IMR-90 (cell line): ENCODE results near the gene GJB4. TPM values are rescaled to one million over a fixed set of nuclear protein-coding genes. Genes with fewer than 3 reads are reported as not detected.

Experiments used
- ATAC-seq: fragments of 200-7000 bp; cut with Tn5 transposase; 2 replicates; pipeline ENCODE4 v1.9.1; 2020; ENCODE audit warnings: low read depth, mild to moderate bottlenecking, moderate library complexity
- BruUV-seq: library from RNA; stranded (reverse); fragments of 400-500 nt; replicated peaks from 2 replicates; lab custom pipeline; 2021; lab: Mats Ljungman, UMichigan
- CTCF ChIA-PET: fragments of 300-600 bp; formaldehyde crosslinking; extraction: SDS; loops from one replicate; lab custom pipeline; 2021; ENCODE audit warnings: antibody characterized with exemption; lab: Yijun Ruan, JAX
- POLR2A ChIA-PET: fragments of 300-600 bp; sonication (Branson Sonifier 250); formaldehyde crosslinking; loops from one replicate; lab custom pipeline; 2022; ENCODE audit warnings: antibody characterized with exemption; ENCODE audit not compliant: unreplicated experiment; lab: Charles Lee
- DNase-seq: peaks from one replicate; pipeline ENCODE4 v3.0.0; 2013
- H2AFZ ChIP-seq: replicated peaks from 2 replicates; pipeline ENCODE3; 2013; ENCODE audit warnings: low read length, mild to moderate bottlenecking; ENCODE audit not compliant: poor library complexity
- H2AK5ac ChIP-seq: 2 replicates; pipeline ENCODE4 v1.6.1; 2013; ENCODE audit warnings: low read depth, low read length, inconsistent platforms
- H2AK9ac ChIP-seq: replicated peaks from 2 replicates; pipeline ENCODE3; 2013; ENCODE audit warnings: mild to moderate bottlenecking, low read depth, low read length, moderate library complexity; ENCODE audit not compliant: poor library complexity
- H2BK120ac ChIP-seq: 2 replicates; pipeline ENCODE4 v1.6.1; 2013; ENCODE audit warnings: low read depth, low read length, inconsistent platforms
- H2BK15ac ChIP-seq: 3 replicates; pipeline ENCODE4 v1.6.1; 2013; ENCODE audit warnings: low read depth, low read length, inconsistent platforms
- H2BK20ac ChIP-seq: 2 replicates; pipeline ENCODE4 v1.6.1; 2013; ENCODE audit warnings: low read depth, mild to moderate bottlenecking, inconsistent platforms, low read length, moderate library complexity
- H2BK5ac ChIP-seq: 2 replicates; pipeline ENCODE4 v1.6.1; 2013; ENCODE audit warnings: mild to moderate bottlenecking, low read depth, low read length, inconsistent platforms; ENCODE audit not compliant: poor library complexity, severe bottlenecking
- H3K14ac ChIP-seq: replicated peaks from 2 replicates; pipeline ENCODE4 v1.6.1; 2013; ENCODE audit warnings: low read depth, low read length, inconsistent platforms
- H3K18ac ChIP-seq: 2 replicates; pipeline ENCODE4 v1.6.1; 2013; ENCODE audit warnings: low read depth, low read length, control low read depth
- H3K23ac ChIP-seq: 2 replicates; pipeline ENCODE4 v1.6.1; 2013; ENCODE audit warnings: low read depth, low read length, inconsistent platforms
- H3K27ac ChIP-seq: 2 replicates; pipeline ENCODE4 v1.5.1; 2013; ENCODE audit warnings: mild to moderate bottlenecking, control low read depth, low read length; ENCODE audit not compliant: insufficient read depth
- H3K27me3 ChIP-seq: 2 replicates; pipeline ENCODE4 v1.6.1; 2013; ENCODE audit warnings: low read length; ENCODE audit not compliant: control insufficient read depth, insufficient read depth
- H3K36me3 ChIP-seq: 2 replicates; pipeline ENCODE4 v1.6.1; 2013; ENCODE audit warnings: low read length, mixed read lengths; ENCODE audit not compliant: control insufficient read depth, insufficient read depth
- H3K4ac ChIP-seq: 2 replicates; pipeline ENCODE4 v1.6.1; 2013; ENCODE audit warnings: low read depth, low read length, inconsistent platforms
- H3K4me1 ChIP-seq: 2 replicates; pipeline ENCODE4 v1.6.1; 2013; ENCODE audit warnings: low read length, mixed read lengths; ENCODE audit not compliant: control insufficient read depth, insufficient read depth
- H3K4me2 ChIP-seq: 2 replicates; pipeline ENCODE4 v1.6.1; 2013; ENCODE audit warnings: low read depth, mild to moderate bottlenecking, control low read depth, low read length, moderate library complexity
- H3K4me3 ChIP-seq: 2 replicates; pipeline ENCODE4 v1.5.1; 2013; ENCODE audit warnings: low read depth, mild to moderate bottlenecking, control low read depth, low read length, moderate library complexity; ENCODE audit not compliant: insufficient read depth
- H3K56ac ChIP-seq: 2 replicates; pipeline ENCODE4 v1.6.1; 2013; ENCODE audit warnings: low read length, inconsistent platforms; ENCODE audit not compliant: insufficient read depth; ENCODE audit errors: extremely low read depth
- H3K79me1 ChIP-seq, 2 experiments: 2 replicates each; pipeline ENCODE4 v1.6.1; 2013; ENCODE audit warnings: low read length in 2 of 2, inconsistent platforms in 1 of 2, low read depth in 1 of 2
- H3K9ac ChIP-seq: 2 replicates; pipeline ENCODE4 v1.6.1; 2013; ENCODE audit warnings: low read depth, low read length, control low read depth
- H3K9me1 ChIP-seq: 2 replicates; pipeline ENCODE4 v1.6.1; 2013; ENCODE audit warnings: low read length, inconsistent platforms; ENCODE audit not compliant: insufficient read depth
- H3K9me3 ChIP-seq: 2 replicates; pipeline ENCODE4 v1.6.1; 2013; ENCODE audit warnings: low read length; ENCODE audit not compliant: control insufficient read depth, insufficient read depth
- H4K20me1 ChIP-seq: 2 replicates; pipeline ENCODE4 v1.6.1; 2013; ENCODE audit warnings: low read length, inconsistent platforms; ENCODE audit not compliant: insufficient read depth
- H4K5ac ChIP-seq: 2 replicates; pipeline ENCODE4 v1.6.1; 2013; ENCODE audit warnings: mild to moderate bottlenecking, low read depth, low read length, control low read depth
- H4K8ac ChIP-seq, 2 experiments: 2 replicates each; pipeline ENCODE4 v1.6.1; 2013; ENCODE audit warnings: low read depth in 2 of 2, low read length in 2 of 2, control low read depth in 1 of 2, inconsistent platforms in 1 of 2
- H4K91ac ChIP-seq: 2 replicates; pipeline ENCODE4 v1.6.1; 2013; ENCODE audit warnings: low read depth, low read length, inconsistent platforms; ENCODE audit not compliant: insufficient read depth
- BHLHE40 ChIP-seq: fragments of 150-350 bp; IDR thresholded peaks from 2 replicates; pipeline ENCODE4 v1.6.1; 2016; ENCODE audit warnings: mild to moderate bottlenecking, low read depth, low read length
- CEBPB ChIP-seq: IDR thresholded peaks from 2 replicates; pipeline ENCODE4 v1.6.1; 2012; ENCODE audit warnings: low read depth, low read length, improper control_type of control experiment
- CHD1 ChIP-seq: IDR thresholded peaks from 2 replicates; pipeline ENCODE4 v1.6.1; 2012; ENCODE audit warnings: low read depth, low read length, improper control_type of control experiment
- FOS ChIP-seq: fragments of 150-350 bp; IDR thresholded peaks from 2 replicates; pipeline ENCODE4 v1.6.1; 2016; ENCODE audit warnings: low read depth, low read length
- MAFK ChIP-seq: IDR thresholded peaks from 2 replicates; pipeline ENCODE4 v1.6.1; 2012; ENCODE audit warnings: low read depth, low read length, improper control_type of control experiment
- MAZ ChIP-seq: IDR thresholded peaks from 2 replicates; pipeline ENCODE4 v1.6.1; 2012; ENCODE audit warnings: low read depth, mild to moderate bottlenecking, low read length, improper control_type of control experiment, moderate library complexity, borderline replicate concordance
- MXI1 ChIP-seq: IDR thresholded peaks from 2 replicates; pipeline ENCODE4 v1.6.1; 2012; ENCODE audit warnings: low read depth, mild to moderate bottlenecking, low read length, moderate library complexity, borderline replicate concordance
- NFE2L2 ChIP-seq: fragments of 150-350 bp; IDR thresholded peaks from 2 replicates; pipeline ENCODE4 v1.6.1; 2016; ENCODE audit warnings: low read depth, mild to moderate bottlenecking, low read length
- POLR2A ChIP-seq: IDR thresholded peaks from 2 replicates; pipeline ENCODE4 v1.6.1; 2012; ENCODE audit warnings: mild to moderate bottlenecking, low read depth, low read length
- RAD21 ChIP-seq: IDR thresholded peaks from 2 replicates; pipeline ENCODE4 v1.6.1; 2012; ENCODE audit warnings: low read length, improper control_type of control experiment
- RCOR1 ChIP-seq: IDR thresholded peaks from 2 replicates; pipeline ENCODE4 v1.6.1; 2012; ENCODE audit warnings: mild to moderate bottlenecking, low read length, improper control_type of control experiment; ENCODE audit not compliant: insufficient replicate concordance
- RFX5 ChIP-seq: IDR thresholded peaks from 2 replicates; pipeline ENCODE4 v1.8.0; 2012; ENCODE audit warnings: low read depth, mild to moderate bottlenecking, low read length, moderate library complexity
- SMC3 ChIP-seq: fragments of 150-350 bp; IDR thresholded peaks from 2 replicates; pipeline ENCODE4 v1.6.1; 2016; ENCODE audit warnings: low read depth, mild to moderate bottlenecking, antibody characterized with exemption, low read length, moderate library complexity
- WGBS, 2 experiments: methylation state at CpG; one replicate each; pipeline versions ENCODE4 v1.1.5 to v1.1.7; 2013; ENCODE audit warnings: missing lambda C conversion rate in 2 of 2; ENCODE audit not compliant: insufficient read length in 1 of 2; ENCODE audit errors: extremely low coverage in 2 of 2; 5-methylcytosine and 5-hydroxymethylcytosine counted together
- dilution Hi-C: fragments of 300-500 bp; cut with HindIII; formaldehyde crosslinking; loops from one replicate; pipeline ENCODE4 v1.14.3; 2018; ENCODE audit warnings: low sequenced_read_pairs; ENCODE audit not compliant: unreplicated experiment
- in situ Hi-C: fragments of 300-500 bp; cut with MboI; formaldehyde crosslinking; loops from 3 replicates; pipeline ENCODE4 v1.14.3; 2019; ENCODE audit warnings: low sequenced_read_pairs, inconsistent platforms, mixed read lengths
- intact Hi-C: fragments of 100-400 bp; cut with micrococcal nuclease; formaldehyde crosslinking; loops from 2 replicates; pipeline ENCODE4 v1.10.0; 2022
- polyA plus RNA-seq, 3 experiments: library from polyadenylated mRNA; depleted of rRNA; stranded (reverse); fragments of >200 nt; gene quantifications; 2 replicates each; pipeline ENCODE4 v1.2.3, GENCODE V29; 2012; ENCODE audit warnings: low replicate concordance in 1 of 3
- total RNA-seq: library from RNA; depleted of rRNA; stranded (reverse); fragments of >200 nt; gene quantifications from 2 replicates; pipeline ENCODE4 v1.2.3, GENCODE V29; 2012
- TF ChIP-seq, protein P1 (sequence below): fragments of 150-350 bp; IDR thresholded peaks from 2 replicates; pipeline ENCODE4 v1.6.1; 2017; ENCODE audit warnings: mild to moderate bottlenecking, antibody characterized with exemption, low read length, low read depth
- TF ChIP-seq, protein P2 (sequence below): conservative IDR thresholded peaks from 2 replicates; pipeline ENCODE4 v1.5.1; 2012; ENCODE audit warnings: mild to moderate bottlenecking, low read depth, low read length, improper control_type of control experiment
- TF ChIP-seq, protein P3 (sequence below): fragments of 150-350 bp; IDR thresholded peaks from 2 replicates; pipeline ENCODE4 v1.6.1; 2016; ENCODE audit warnings: low read depth, mild to moderate bottlenecking, low read length, moderate library complexity, borderline replicate concordance

The GJB4 gene
- total and polyA plus RNA-seq, 2 of the 4 experiments (the other 2 are of a cell fraction) = not detected

DNA sequence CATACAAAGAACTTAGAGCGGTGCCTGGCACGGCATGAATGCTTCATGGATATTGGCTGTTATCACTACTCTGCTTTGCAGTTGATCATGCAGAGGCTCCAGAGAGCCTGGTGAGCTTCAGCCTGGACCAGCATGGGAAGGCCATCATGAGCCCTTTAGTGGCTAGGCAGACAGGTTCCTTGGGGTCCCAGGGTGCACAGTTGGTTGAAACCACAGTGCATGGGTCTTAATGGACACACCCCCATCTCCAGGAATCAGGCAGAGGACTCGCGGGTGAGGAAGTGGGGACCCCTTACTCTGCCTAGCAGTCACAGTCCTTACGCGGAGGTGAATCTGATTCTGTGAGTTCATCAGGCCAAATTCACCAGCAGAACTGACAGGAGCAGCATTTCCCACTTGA is 3.6 kb upstream of the GJB4 start:
- no peak overlapping the region for H2BK120ac ChIP-seq
- BruUV-seq = no TSS peak
- in situ Hi-C loops (no loop called here), dilution Hi-C loops (no loop called here), intact Hi-C loops (no loop called here)
- H3K9me1 ChIP-seq = no peaks in the 10 kb centered on the region
- H4K5ac ChIP-seq = no peak overlapping the region
- no peak overlapping the region for H3K4ac ChIP-seq
- no peak overlapping the region for H4K8ac ChIP-seq
- TF ChIP-seq CEBPB (no peak), RFX5 (no peak), FOS (no peak), POLR2A (no peak), BHLHE40 (no peak), NFE2L2 (no peak), MXI1 (no peak), RCOR1 (no peak), RAD21 (no peak), MAFK (no peak), CHD1 (no peak), MAZ (no peak), SMC3 (no peak)
- TF ChIP-seq, protein P1, sequence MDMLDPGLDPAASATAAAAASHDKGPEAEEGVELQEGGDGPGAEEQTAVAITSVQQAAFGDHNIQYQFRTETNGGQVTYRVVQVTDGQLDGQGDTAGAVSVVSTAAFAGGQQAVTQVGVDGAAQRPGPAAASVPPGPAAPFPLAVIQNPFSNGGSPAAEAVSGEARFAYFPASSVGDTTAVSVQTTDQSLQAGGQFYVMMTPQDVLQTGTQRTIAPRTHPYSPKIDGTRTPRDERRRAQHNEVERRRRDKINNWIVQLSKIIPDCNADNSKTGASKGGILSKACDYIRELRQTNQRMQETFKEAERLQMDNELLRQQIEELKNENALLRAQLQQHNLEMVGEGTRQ = no peak
- TF ChIP-seq, protein P2, sequence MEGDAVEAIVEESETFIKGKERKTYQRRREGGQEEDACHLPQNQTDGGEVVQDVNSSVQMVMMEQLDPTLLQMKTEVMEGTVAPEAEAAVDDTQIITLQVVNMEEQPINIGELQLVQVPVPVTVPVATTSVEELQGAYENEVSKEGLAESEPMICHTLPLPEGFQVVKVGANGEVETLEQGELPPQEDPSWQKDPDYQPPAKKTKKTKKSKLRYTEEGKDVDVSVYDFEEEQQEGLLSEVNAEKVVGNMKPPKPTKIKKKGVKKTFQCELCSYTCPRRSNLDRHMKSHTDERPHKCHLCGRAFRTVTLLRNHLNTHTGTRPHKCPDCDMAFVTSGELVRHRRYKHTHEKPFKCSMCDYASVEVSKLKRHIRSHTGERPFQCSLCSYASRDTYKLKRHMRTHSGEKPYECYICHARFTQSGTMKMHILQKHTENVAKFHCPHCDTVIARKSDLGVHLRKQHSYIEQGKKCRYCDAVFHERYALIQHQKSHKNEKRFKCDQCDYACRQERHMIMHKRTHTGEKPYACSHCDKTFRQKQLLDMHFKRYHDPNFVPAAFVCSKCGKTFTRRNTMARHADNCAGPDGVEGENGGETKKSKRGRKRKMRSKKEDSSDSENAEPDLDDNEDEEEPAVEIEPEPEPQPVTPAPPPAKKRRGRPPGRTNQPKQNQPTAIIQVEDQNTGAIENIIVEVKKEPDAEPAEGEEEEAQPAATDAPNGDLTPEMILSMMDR = no peak
- TF ChIP-seq, protein P3, sequence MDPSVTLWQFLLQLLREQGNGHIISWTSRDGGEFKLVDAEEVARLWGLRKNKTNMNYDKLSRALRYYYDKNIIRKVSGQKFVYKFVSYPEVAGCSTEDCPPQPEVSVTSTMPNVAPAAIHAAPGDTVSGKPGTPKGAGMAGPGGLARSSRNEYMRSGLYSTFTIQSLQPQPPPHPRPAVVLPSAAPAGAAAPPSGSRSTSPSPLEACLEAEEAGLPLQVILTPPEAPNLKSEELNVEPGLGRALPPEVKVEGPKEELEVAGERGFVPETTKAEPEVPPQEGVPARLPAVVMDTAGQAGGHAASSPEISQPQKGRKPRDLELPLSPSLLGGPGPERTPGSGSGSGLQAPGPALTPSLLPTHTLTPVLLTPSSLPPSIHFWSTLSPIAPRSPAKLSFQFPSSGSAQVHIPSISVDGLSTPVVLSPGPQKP = no peak
- H2BK15ac ChIP-seq = no peak overlapping the region
- no peak overlapping the region for H3K4me3 ChIP-seq
- H3K23ac ChIP-seq = no peak overlapping the region
- H4K20me1 ChIP-seq = no peaks in the 10 kb centered on the region
- no peaks in the 10 kb centered on the region for H3K79me1 ChIP-seq
- ChIA-PET POLR2A (no interaction called here), CTCF (interaction anchor here (1.3 kb wide), 1 partner anchor 13 kb away, joined by 3 read pairs; no protein-coding TSS in a partner anchor)
- H3K18ac ChIP-seq = no peak overlapping the region
- H3K9ac ChIP-seq = no peak overlapping the region
- H2AK9ac ChIP-seq = no peak overlapping the region
- no peak overlapping the region for H3K4me2 ChIP-seq
- DNase-seq = no peak
- H2AK5ac ChIP-seq = no peak overlapping the region
- no peak overlapping the region for H2AFZ ChIP-seq
- H3K9me3 ChIP-seq = no peaks in the 10 kb centered on the region
- H3K4me1 ChIP-seq = no peaks in the 10 kb centered on the region
- no peaks in the 10 kb centered on the region; the same call in 1 of the 2 replicates for H3K27me3 ChIP-seq
- no peaks in the 10 kb centered on the region for H3K36me3 ChIP-seq
- no peak for ATAC-seq
- no peak overlapping the region for H2BK20ac ChIP-seq
- no peak overlapping the region for H3K27ac ChIP-seq
- H2BK5ac ChIP-seq = no peak overlapping the region
- no peak overlapping the region for H3K14ac ChIP-seq
- 100% methylated on average over 2 of the region's 6 CpGs; no CpG with 5 or more reads in 1 of the 2 experiments for WGBS, 2 experiments
- no peak overlapping the region for H3K56ac ChIP-seq
- no peak overlapping the region for H4K91ac ChIP-seq
